ENCODE data around the gene UPK2. TPM values are rescaled to one million over a fixed set of nuclear protein-coding genes. Genes with fewer than 3 reads are reported as not detected.

Gene UPK2
- total and polyA plus RNA-seq, 2 of the 13 experiments (the other 11 are each of a cell fraction or from before 2014, with no cell fraction given) = not detected

DNA sequence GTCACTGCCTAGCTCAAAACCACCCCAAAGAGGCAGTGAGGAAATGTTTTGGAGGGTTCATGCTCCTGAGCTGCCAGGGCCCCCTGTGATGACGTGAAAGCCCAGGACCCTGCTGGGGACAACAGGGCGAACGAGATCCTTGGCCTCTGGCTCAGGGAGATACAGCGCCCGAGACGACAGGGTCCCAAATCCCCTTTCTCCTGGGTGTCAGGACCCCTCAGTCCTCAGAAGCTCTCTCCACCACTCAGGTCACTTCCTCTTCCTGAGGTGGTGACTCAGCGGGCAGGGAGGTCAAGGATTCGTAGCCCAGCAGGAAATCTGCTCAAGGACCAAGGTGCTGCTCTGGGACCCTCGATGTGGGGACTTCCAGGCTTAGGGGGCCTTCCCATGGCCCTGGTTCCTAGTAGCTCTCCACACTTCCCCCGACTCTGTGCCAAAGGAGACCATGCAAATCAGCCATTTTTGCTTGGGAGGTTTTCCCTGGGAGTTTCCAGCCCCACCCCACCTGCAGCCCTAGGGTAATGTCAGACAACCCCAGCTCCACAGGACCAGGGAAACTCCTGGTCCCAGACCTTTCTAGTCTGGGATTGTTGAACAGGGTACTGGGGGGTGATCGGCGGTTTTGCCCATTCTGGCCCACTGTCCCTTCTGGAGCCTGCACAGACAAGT is 43.2 kb upstream of the UPK2 start (continued):
- no peak for TF ChIP-seq ZSCAN22 (CRISPR knock-in tag; IDR thresholded peaks at IDR 0.05)
- TF ChIP-seq, protein P1, sequence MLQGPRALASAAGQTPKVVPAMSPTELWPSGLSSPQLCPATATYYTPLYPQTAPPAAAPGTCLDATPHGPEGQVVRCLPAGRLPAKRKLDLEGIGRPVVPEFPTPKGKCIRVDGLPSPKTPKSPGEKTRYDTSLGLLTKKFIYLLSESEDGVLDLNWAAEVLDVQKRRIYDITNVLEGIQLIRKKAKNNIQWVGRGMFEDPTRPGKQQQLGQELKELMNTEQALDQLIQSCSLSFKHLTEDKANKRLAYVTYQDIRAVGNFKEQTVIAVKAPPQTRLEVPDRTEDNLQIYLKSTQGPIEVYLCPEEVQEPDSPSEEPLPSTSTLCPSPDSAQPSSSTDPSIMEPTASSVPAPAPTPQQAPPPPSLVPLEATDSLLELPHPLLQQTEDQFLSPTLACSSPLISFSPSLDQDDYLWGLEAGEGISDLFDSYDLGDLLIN (CRISPR knock-in tag; IDR thresholded peaks at IDR 0.05; ENCODE audit: borderline replicate concordance) = no peak
- TF ChIP-seq, protein P2, sequence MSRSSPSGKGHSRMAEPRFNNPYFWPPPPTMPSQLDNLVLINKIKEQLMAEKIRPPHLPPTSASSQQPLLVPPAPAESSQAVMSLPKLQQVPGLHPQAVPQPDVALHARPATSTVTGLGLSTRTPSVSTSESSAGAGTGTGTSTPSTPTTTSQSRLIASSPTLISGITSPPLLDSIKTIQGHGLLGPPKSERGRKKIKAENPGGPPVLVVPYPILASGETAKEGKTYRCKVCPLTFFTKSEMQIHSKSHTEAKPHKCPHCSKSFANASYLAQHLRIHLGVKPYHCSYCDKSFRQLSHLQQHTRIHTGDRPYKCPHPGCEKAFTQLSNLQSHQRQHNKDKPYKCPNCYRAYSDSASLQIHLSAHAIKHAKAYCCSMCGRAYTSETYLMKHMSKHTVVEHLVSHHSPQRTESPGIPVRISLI (CRISPR knock-in tag; IDR thresholded peaks at IDR 0.05; ENCODE audit: borderline replicate concordance) = no peak
- no peak for TF ChIP-seq SNAPC2 (CRISPR knock-in tag; IDR thresholded peaks at IDR 0.05)
- no peak for TF ChIP-seq SCMH1 (CRISPR knock-in tag; IDR thresholded peaks at IDR 0.05; ENCODE audit: borderline replicate concordance)
- 0 out of 2 replicates have a peak, but pooled peaks have one; percentile 32 for TF ChIP-seq ETV5 (CRISPR knock-in tag; IDR thresholded peaks at IDR 0.05; ENCODE audit: borderline replicate concordance)
- no peak for TF ChIP-seq ZNF101 (CRISPR knock-in tag; IDR thresholded peaks at IDR 0.05; ENCODE audit: borderline replicate concordance, low read depth)
- TF ChIP-seq RBM39 (IDR thresholded peaks at IDR 0.05; ENCODE audit: low read depth, low read length, poor library complexity, severe bottlenecking) = peak; percentile 2
- TF ChIP-seq, protein P3, sequence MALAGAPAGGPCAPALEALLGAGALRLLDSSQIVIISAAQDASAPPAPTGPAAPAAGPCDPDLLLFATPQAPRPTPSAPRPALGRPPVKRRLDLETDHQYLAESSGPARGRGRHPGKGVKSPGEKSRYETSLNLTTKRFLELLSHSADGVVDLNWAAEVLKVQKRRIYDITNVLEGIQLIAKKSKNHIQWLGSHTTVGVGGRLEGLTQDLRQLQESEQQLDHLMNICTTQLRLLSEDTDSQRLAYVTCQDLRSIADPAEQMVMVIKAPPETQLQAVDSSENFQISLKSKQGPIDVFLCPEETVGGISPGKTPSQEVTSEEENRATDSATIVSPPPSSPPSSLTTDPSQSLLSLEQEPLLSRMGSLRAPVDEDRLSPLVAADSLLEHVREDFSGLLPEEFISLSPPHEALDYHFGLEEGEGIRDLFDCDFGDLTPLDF (CRISPR knock-in tag; IDR thresholded peaks at IDR 0.05) = no peak
- TF ChIP-seq, protein P4, sequence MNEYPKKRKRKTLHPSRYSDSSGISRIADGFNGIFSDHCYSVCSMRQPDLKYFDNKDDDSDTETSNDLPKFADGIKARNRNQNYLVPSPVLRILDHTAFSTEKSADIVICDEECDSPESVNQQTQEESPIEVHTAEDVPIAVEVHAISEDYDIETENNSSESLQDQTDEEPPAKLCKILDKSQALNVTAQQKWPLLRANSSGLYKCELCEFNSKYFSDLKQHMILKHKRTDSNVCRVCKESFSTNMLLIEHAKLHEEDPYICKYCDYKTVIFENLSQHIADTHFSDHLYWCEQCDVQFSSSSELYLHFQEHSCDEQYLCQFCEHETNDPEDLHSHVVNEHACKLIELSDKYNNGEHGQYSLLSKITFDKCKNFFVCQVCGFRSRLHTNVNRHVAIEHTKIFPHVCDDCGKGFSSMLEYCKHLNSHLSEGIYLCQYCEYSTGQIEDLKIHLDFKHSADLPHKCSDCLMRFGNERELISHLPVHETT (CRISPR knock-in tag; conservative IDR thresholded peaks at IDR 0.05) = no peak
- 0 out of 2 replicates have a peak, but pooled peaks have one; percentile 34 for TF ChIP-seq ZNF382 (CRISPR knock-in tag; IDR thresholded peaks at IDR 0.05; ENCODE audit: borderline replicate concordance)
- TF ChIP-seq, protein P5, sequence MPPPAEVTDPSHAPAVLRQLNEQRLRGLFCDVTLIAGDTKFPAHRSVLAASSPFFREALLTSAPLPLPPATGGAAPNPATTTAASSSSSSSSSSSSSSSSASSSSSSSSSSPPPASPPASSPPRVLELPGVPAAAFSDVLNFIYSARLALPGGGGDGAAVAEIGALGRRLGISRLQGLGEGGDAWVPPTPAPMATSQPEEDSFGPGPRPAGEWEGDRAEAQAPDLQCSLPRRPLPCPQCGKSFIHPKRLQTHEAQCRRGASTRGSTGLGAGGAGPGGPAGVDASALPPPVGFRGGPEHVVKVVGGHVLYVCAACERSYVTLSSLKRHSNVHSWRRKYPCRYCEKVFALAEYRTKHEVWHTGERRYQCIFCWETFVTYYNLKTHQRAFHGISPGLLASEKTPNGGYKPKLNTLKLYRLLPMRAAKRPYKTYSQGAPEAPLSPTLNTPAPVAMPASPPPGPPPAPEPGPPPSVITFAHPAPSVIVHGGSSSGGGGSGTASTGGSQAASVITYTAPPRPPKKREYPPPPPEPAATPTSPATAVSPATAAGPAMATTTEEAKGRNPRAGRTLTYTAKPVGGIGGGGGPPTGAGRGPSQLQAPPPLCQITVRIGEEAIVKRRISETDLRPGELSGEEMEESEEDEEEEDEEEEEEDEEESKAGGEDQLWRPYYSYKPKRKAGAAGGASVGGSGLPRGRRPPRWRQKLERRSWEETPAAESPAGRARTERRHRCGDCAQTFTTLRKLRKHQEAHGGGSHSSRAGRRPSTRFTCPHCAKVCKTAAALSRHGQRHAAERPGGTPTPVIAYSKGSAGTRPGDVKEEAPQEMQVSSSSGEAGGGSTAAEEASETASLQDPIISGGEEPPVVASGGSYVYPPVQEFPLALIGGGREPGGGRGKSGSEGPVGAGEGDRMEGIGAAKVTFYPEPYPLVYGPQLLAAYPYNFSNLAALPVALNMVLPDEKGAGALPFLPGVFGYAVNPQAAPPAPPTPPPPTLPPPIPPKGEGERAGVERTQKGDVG (CRISPR knock-in tag; IDR thresholded peaks at IDR 0.05; ENCODE audit: borderline replicate concordance) = peak; percentile 35; the same call in 1 of the 2 replicates
- TF ChIP-seq SMAD1 (CRISPR knock-in tag; IDR thresholded peaks at IDR 0.05; ENCODE audit: borderline replicate concordance, low read depth) = no peak
- 0 out of 2 replicates have a peak, but pooled peaks have one; percentile 16 for TF ChIP-seq FOSL1 (CRISPR knock-in tag; IDR thresholded peaks at IDR 0.05; ENCODE audit: borderline replicate concordance)
- no peak; the same call in 1 of the 2 replicates for TF ChIP-seq KDM2A (CRISPR knock-in tag; IDR thresholded peaks at IDR 0.05; ENCODE audit: borderline replicate concordance, low read depth)
- TF ChIP-seq ZNF572 (CRISPR knock-in tag; IDR thresholded peaks at IDR 0.05) = no peak
- TF ChIP-seq, protein P6, sequence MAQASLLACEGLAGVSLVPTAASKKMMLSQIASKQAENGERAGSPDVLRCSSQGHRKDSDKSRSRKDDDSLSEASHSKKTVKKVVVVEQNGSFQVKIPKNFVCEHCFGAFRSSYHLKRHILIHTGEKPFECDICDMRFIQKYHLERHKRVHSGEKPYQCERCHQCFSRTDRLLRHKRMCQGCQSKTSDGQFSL (CRISPR knock-in tag; IDR thresholded peaks at IDR 0.05) = no peak
- TF ChIP-seq XBP1 (CRISPR knock-in tag; IDR thresholded peaks at IDR 0.05) = no peak
- no peak for TF ChIP-seq ZNF546 (CRISPR knock-in tag; conservative IDR thresholded peaks at IDR 0.05)

Data from HepG2 (cell line).